HepG2 (cell line): ENCODE results near the gene USP11. TPM values are rescaled to one million over a fixed set of nuclear protein-coding genes. Genes with fewer than 3 reads are reported as not detected.

Source experiments
- ATAC-seq: fragments of 200-7000 bp; cut with Tn5 transposase; 3 replicates; pipeline ENCODE4 v1.9.1; 2020; ENCODE audit warnings: mild to moderate bottlenecking, moderate library complexity
- BruUV-seq: library from RNA; stranded (reverse); fragments of 400-500 nt; replicated peaks from 2 replicates; lab custom pipeline; 2021; lab: Mats Ljungman, UMichigan
- CTCF ChIA-PET: fragments of 300-600 bp; formaldehyde crosslinking; extraction: SDS; loops from one replicate; lab custom pipeline; 2021; ENCODE audit warnings: low total read pairs, inconsistent platforms, low intra/inter-chr PET ratio; lab: Yijun Ruan, JAX
- POLR2A ChIA-PET: fragments of 350-600 bp; sonication (Branson Sonifier 250); formaldehyde crosslinking; loops from one replicate; lab custom pipeline; 2020; ENCODE audit warnings: antibody characterized with exemption, inconsistent platforms; lab: Yijun Ruan, JAX
- DNase-seq: peaks from one replicate; pipeline ENCODE4 v3.0.0-alpha.2; 2015; ENCODE audit warnings: low spot score
- FAIRE-seq: peaks from 3 replicates; lab custom pipeline; 2011; peaks lifted over from hg19 to GRCh38; lab: Jason Lieb, UNC
- H2AFZ ChIP-seq: one replicate; pipeline ENCODE4 v1.6.1; 2011; ENCODE audit warnings: low read length, inconsistent platforms
- H3K27ac ChIP-seq: fragments of 300-600 bp; 3 replicates; pipeline ENCODE4 v1.8.0; 2011; ENCODE audit warnings: mixed run types, mild to moderate bottlenecking, mixed read lengths, low read length, inconsistent platforms; ENCODE audit not compliant: insufficient read depth; ENCODE audit errors: extremely low read length
- H3K27me3 ChIP-seq, 2 experiments: fragments of 200-600 bp in 1 of 2; 2 replicates in 1 of 2; 3 replicates in 1 of 2; pipeline versions ENCODE4 v1.6.0 to v1.8.0; 2011; ENCODE audit warnings: low read length in 2 of 2, mild to moderate bottlenecking in 2 of 2, moderate library complexity in 2 of 2, inconsistent platforms in 1 of 2; ENCODE audit not compliant: insufficient read depth in 2 of 2, control insufficient read depth in 1 of 2
- H3K36me3 ChIP-seq, 2 experiments: fragments of 200-600 bp in 1 of 2; replicated peaks in 1 of 2; 2 replicates in 1 of 2; 3 replicates in 1 of 2; pipeline versions ENCODE4 v1.5.1 to v1.8.0; 2011; ENCODE audit warnings: low read length in 2 of 2, inconsistent platforms in 1 of 2; ENCODE audit not compliant: insufficient read depth in 2 of 2, control insufficient read depth in 1 of 2
- H3K4me1 ChIP-seq: 2 replicates; pipeline ENCODE4 v1.5.1; 2012; ENCODE audit warnings: low read length, inconsistent platforms; ENCODE audit not compliant: insufficient read depth
- H3K4me2 ChIP-seq: 2 replicates; pipeline ENCODE4 v1.6.0; 2011; ENCODE audit warnings: low read depth, low read length, inconsistent platforms
- H3K4me3 ChIP-seq, 3 experiments: fragments of 200-600 bp in 1 of 3; sonication (generic), shearing (Covaris generic) in 1 of 3; replicated peaks in 1 of 3; 2 replicates each; pipeline ENCODE4 v1.5.1; 2011 to 2016; ENCODE audit warnings: low read length in 3 of 3, inconsistent platforms in 2 of 3, low read depth in 2 of 3, mild to moderate bottlenecking in 2 of 3, control low read depth in 1 of 3, mixed read lengths in 1 of 3; ENCODE audit not compliant: insufficient read depth in 1 of 3
- H3K79me2 ChIP-seq: one replicate; pipeline ENCODE4 v1.6.1; 2011; ENCODE audit warnings: low read length, inconsistent platforms; ENCODE audit not compliant: insufficient read depth
- H3K9ac ChIP-seq: 2 replicates; pipeline ENCODE4 v1.6.0; 2011; ENCODE audit warnings: mild to moderate bottlenecking, low read depth, low read length, inconsistent platforms; ENCODE audit not compliant: insufficient read depth
- H3K9me3 ChIP-seq: 2 replicates; pipeline ENCODE4 v1.5.1; 2012; ENCODE audit warnings: mild to moderate bottlenecking, low read length
- H4K20me1 ChIP-seq: 2 replicates; pipeline ENCODE4 v1.6.0; 2011; ENCODE audit warnings: inconsistent platforms, mild to moderate bottlenecking, low read length, moderate library complexity; ENCODE audit not compliant: insufficient read depth
- CHCHD3 ChIP-seq: sonication (generic); formaldehyde crosslinking; IDR thresholded peaks from 2 replicates; pipeline ENCODE4 v1.8.0; 2022; ENCODE audit warnings: mild to moderate bottlenecking, missing genetic modification reagents, moderate library complexity
- DNMT3B ChIP-seq: conservative IDR thresholded peaks from 2 replicates; pipeline ENCODE4 v1.6.1; 2016; ENCODE audit warnings: missing biosample characterization, control low read depth
- ELF1 ChIP-seq: sonication (generic); formaldehyde crosslinking; IDR thresholded peaks from 2 replicates; pipeline ENCODE4 v1.4.0; 2020; ENCODE audit warnings: missing genetic modification reagents
- HDAC1 ChIP-seq: sonication (generic); formaldehyde crosslinking; IDR thresholded peaks from 2 replicates; pipeline ENCODE4 v1.5.1; 2020; ENCODE audit warnings: mild to moderate bottlenecking, missing genetic modification reagents
- JARID2 ChIP-seq: sonication (generic); formaldehyde crosslinking; IDR thresholded peaks from 2 replicates; pipeline ENCODE4 v1.8.1; 2023; ENCODE audit warnings: missing genetic modification reagents, inconsistent platforms; ENCODE audit not compliant: insufficient replicate concordance
- TEAD2 ChIP-seq: sonication (generic); formaldehyde crosslinking; IDR thresholded peaks from 2 replicates; pipeline ENCODE4 v1.9.0; 2021; ENCODE audit warnings: missing genetic modification reagents
- ZFP37 ChIP-seq: sonication (generic); formaldehyde crosslinking; IDR thresholded peaks from 2 replicates; pipeline ENCODE4 v1.4.0; 2020; ENCODE audit warnings: missing genetic modification reagents, borderline replicate concordance
- ZNF138 ChIP-seq: sonication (generic); formaldehyde crosslinking; IDR thresholded peaks from 2 replicates; pipeline ENCODE4 v1.5.0; 2020; ENCODE audit warnings: mild to moderate bottlenecking, low read depth, missing genetic modification reagents
- WGBS: methylation state at CpG from one replicate; pipeline ENCODE4 v1.1.6; 2017; ENCODE audit warnings: low lambda C conversion rate; 5-methylcytosine and 5-hydroxymethylcytosine counted together
- in situ Hi-C: cut with HindIII; loops from 2 replicates; pipeline ENCODE4 v1.10.0; 2017; ENCODE audit warnings: low pct_unique_long_range_greater_than_20kb; ENCODE audit not compliant: extremely low pct_ligation_motif_present
- intact Hi-C: fragments of 100-400 bp; cut with micrococcal nuclease; formaldehyde crosslinking; loops from one replicate; pipeline ENCODE4 v1.10.0; 2022; ENCODE audit not compliant: unreplicated experiment
- polyA plus RNA-seq, 8 experiments: library from polyadenylated mRNA; depleted of rRNA in 3 of 8; stranded (reverse) in 7 of 8; unstranded in 1 of 8; fragments of >200 nt; fragmentation: Illumina TruSeq in 4 of 8; extraction: Trizol in 4 of 8; gene quantifications; 2 replicates each; pipeline versions ENCODE4 v1.2.1 to v1.2.3, GENCODE V29; 2011 to 2016; ENCODE audit warnings: low read depth in 4 of 8, missing spikeins in 1 of 8, mixed read lengths in 1 of 8; ENCODE audit not compliant: insufficient read depth in 1 of 8
- total RNA-seq, 5 experiments: library from RNA; depleted of rRNA; stranded (reverse); fragments of >200 nt; fragmentation: Illumina TruSeq; extraction: Trizol; gene quantifications; 2 replicates each; pipeline ENCODE4 v1.2.3, GENCODE V29; 2016; ENCODE audit warnings: low read depth in 1 of 5
- TF ChIP-seq, protein P1 (sequence below): IDR thresholded peaks from 2 replicates; pipeline ENCODE4 v1.4.0; 2020; ENCODE audit warnings: mild to moderate bottlenecking, missing genetic modification reagents
- TF ChIP-seq, protein P2 (sequence below): sonication (generic); formaldehyde crosslinking; IDR thresholded peaks from 2 replicates; pipeline ENCODE4 v1.8.0; 2022; ENCODE audit warnings: mild to moderate bottlenecking, missing genetic modification reagents, moderate library complexity
- TF ChIP-seq, protein P3 (sequence below): sonication (generic); formaldehyde crosslinking; IDR thresholded peaks from 2 replicates; pipeline ENCODE4 v1.4.0; 2020; ENCODE audit warnings: low read depth, missing genetic modification reagents
- TF ChIP-seq, protein P4 (sequence below): sonication (generic); formaldehyde crosslinking; IDR thresholded peaks from 2 replicates; pipeline ENCODE4 v1.8.0; 2022; ENCODE audit warnings: missing genetic modification reagents, mild to moderate bottlenecking, borderline replicate concordance
- TF ChIP-seq, protein P5 (sequence below): sonication (generic); formaldehyde crosslinking; conservative IDR thresholded peaks from 2 replicates; pipeline ENCODE4 v1.8.0; 2022; ENCODE audit warnings: mild to moderate bottlenecking, moderate library complexity, missing genetic modification reagents

Gene USP11
- total and polyA plus RNA-seq, 2 of the 13 experiments (the other 11 are each of a cell fraction or from before 2014, with no cell fraction given), result 23.8 to 31.7 TPM

DNA sequence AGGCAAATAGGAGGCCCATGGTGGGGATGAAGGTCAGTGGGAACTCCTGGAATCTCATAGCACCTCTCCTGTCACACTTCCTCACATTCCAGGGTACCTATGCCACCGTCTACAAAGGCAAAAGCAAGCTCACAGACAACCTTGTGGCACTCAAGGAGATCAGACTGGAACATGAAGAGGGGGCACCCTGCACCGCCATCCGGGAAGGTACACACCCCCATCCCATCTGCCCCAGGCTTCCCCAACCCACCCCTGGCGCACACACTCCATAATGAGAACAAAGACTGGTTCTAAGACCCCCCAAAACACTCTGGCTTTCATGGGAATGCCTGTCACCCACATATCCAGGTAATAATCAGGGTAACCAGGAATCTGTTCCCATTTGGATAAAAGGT is 7.9 kb upstream of the USP11 start:
- peaks cover 16% of the 10 kb centered on the region for H4K20me1 ChIP-seq
- BruUV-seq, result no TSS peak
- no peak overlapping the region for H3K4me2 ChIP-seq
- no peak overlapping the region for H3K9ac ChIP-seq
- WGBS, result 100% methylated on average over 1 of the region's 4 CpGs
- ChIA-PET CTCF (no interaction called here), POLR2A (no interaction called here)
- H3K27ac ChIP-seq, result no peak overlapping the region
- intact Hi-C loops, result no loop called here
- H3K4me1 ChIP-seq, result peaks cover 17% of the 10 kb centered on the region
- peaks cover 24% of the 10 kb centered on the region for H3K79me2 ChIP-seq
- H3K9me3 ChIP-seq, result no peaks in the 10 kb centered on the region
- no peak for ATAC-seq
- FAIRE-seq, result no peak
- no peak for DNase-seq
- H2AFZ ChIP-seq, result no peak overlapping the region
- H3K4me3 ChIP-seq, result no peak overlapping the region
- in situ Hi-C loops, result no loop called here
- H3K27me3 ChIP-seq, result no peaks in the 10 kb centered on the region
- peaks cover 11 to 41% of the 10 kb centered on the region in 2 experiments; a peak in 4 of 5 replicates for H3K36me3 ChIP-seq
- TF ChIP-seq, protein P1, sequence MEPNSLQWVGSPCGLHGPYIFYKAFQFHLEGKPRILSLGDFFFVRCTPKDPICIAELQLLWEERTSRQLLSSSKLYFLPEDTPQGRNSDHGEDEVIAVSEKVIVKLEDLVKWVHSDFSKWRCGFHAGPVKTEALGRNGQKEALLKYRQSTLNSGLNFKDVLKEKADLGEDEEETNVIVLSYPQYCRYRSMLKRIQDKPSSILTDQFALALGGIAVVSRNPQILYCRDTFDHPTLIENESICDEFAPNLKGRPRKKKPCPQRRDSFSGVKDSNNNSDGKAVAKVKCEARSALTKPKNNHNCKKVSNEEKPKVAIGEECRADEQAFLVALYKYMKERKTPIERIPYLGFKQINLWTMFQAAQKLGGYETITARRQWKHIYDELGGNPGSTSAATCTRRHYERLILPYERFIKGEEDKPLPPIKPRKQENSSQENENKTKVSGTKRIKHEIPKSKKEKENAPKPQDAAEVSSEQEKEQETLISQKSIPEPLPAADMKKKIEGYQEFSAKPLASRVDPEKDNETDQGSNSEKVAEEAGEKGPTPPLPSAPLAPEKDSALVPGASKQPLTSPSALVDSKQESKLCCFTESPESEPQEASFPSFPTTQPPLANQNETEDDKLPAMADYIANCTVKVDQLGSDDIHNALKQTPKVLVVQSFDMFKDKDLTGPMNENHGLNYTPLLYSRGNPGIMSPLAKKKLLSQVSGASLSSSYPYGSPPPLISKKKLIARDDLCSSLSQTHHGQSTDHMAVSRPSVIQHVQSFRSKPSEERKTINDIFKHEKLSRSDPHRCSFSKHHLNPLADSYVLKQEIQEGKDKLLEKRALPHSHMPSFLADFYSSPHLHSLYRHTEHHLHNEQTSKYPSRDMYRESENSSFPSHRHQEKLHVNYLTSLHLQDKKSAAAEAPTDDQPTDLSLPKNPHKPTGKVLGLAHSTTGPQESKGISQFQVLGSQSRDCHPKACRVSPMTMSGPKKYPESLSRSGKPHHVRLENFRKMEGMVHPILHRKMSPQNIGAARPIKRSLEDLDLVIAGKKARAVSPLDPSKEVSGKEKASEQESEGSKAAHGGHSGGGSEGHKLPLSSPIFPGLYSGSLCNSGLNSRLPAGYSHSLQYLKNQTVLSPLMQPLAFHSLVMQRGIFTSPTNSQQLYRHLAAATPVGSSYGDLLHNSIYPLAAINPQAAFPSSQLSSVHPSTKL (CRISPR knock-in tag), result no peak
- TF ChIP-seq, protein P2, sequence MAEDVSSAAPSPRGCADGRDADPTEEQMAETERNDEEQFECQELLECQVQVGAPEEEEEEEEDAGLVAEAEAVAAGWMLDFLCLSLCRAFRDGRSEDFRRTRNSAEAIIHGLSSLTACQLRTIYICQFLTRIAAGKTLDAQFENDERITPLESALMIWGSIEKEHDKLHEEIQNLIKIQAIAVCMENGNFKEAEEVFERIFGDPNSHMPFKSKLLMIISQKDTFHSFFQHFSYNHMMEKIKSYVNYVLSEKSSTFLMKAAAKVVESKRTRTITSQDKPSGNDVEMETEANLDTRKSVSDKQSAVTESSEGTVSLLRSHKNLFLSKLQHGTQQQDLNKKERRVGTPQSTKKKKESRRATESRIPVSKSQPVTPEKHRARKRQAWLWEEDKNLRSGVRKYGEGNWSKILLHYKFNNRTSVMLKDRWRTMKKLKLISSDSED (CRISPR knock-in tag), result no peak
- TF ChIP-seq ZFP37 (CRISPR knock-in tag), result no peak
- TF ChIP-seq, protein P3, sequence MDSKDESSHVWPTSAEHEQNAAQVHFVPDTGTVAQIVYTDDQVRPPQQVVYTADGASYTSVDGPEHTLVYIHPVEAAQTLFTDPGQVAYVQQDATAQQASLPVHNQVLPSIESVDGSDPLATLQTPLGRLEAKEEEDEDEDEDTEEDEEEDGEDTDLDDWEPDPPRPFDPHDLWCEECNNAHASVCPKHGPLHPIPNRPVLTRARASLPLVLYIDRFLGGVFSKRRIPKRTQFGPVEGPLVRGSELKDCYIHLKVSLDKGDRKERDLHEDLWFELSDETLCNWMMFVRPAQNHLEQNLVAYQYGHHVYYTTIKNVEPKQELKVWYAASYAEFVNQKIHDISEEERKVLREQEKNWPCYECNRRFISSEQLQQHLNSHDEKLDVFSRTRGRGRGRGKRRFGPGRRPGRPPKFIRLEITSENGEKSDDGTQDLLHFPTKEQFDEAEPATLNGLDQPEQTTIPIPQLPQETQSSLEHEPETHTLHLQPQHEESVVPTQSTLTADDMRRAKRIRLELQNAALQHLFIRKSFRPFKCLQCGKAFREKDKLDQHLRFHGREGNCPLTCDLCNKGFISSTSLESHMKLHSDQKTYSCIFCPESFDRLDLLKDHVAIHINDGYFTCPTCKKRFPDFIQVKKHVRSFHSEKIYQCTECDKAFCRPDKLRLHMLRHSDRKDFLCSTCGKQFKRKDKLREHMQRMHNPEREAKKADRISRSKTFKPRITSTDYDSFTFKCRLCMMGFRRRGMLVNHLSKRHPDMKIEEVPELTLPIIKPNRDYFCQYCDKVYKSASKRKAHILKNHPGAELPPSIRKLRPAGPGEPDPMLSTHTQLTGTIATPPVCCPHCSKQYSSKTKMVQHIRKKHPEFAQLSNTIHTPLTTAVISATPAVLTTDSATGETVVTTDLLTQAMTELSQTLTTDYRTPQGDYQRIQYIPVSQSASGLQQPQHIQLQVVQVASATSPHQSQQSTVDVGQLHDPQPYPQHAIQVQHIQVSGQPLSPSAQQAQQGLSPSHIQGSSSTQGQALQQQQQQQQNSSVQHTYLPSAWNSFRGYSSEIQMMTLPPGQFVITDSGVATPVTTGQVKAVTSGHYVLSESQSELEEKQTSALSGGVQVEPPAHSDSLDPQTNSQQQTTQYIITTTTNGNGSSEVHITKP (CRISPR knock-in tag), result no peak
- TF ChIP-seq, protein P4, sequence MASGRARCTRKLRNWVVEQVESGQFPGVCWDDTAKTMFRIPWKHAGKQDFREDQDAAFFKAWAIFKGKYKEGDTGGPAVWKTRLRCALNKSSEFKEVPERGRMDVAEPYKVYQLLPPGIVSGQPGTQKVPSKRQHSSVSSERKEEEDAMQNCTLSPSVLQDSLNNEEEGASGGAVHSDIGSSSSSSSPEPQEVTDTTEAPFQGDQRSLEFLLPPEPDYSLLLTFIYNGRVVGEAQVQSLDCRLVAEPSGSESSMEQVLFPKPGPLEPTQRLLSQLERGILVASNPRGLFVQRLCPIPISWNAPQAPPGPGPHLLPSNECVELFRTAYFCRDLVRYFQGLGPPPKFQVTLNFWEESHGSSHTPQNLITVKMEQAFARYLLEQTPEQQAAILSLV (CRISPR knock-in tag), result no peak
- TF ChIP-seq ZNF138, result no peak
- no peak for TF ChIP-seq TEAD2 (CRISPR knock-in tag)
- TF ChIP-seq CHCHD3 (CRISPR knock-in tag), result no peak
- TF ChIP-seq DNMT3B (CRISPR knock-in tag), result no peak
- TF ChIP-seq, protein P5, sequence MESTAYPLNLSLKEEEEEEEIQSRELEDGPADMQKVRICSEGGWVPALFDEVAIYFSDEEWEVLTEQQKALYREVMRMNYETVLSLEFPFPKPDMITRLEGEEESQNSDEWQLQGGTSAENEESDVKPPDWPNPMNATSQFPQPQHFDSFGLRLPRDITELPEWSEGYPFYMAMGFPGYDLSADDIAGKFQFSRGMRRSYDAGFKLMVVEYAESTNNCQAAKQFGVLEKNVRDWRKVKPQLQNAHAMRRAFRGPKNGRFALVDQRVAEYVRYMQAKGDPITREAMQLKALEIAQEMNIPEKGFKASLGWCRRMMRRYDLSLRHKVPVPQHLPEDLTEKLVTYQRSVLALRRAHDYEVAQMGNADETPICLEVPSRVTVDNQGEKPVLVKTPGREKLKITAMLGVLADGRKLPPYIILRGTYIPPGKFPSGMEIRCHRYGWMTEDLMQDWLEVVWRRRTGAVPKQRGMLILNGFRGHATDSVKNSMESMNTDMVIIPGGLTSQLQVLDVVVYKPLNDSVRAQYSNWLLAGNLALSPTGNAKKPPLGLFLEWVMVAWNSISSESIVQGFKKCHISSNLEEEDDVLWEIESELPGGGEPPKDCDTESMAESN (CRISPR knock-in tag), result no peak
- TF ChIP-seq JARID2 (CRISPR knock-in tag), result no peak
- TF ChIP-seq HDAC1, result no peak
- no peak for TF ChIP-seq ELF1 (CRISPR knock-in tag)
